Neural progenitor cell (in vitro differentiated cells): ENCODE measurements around the gene CLEC1B.

Experiments
- CTCF ChIP-seq: fragments of 200-600 bp; sonication (generic); IDR thresholded peaks from 2 replicates; pipeline ENCODE4 v1.5.1; 2017; ENCODE audit warnings: antibody characterized with exemption, mild to moderate bottlenecking
- EZH2phosphoT487 ChIP-seq: fragments of 200-600 bp; sonication (generic); IDR thresholded peaks from 2 replicates; pipeline ENCODE4 v1.6.1; 2017; ENCODE audit warnings: antibody characterized with exemption

GRCh38 chr12:9961106-9961505 lies 37.8 kb downstream of the CLEC1B start:
- TF ChIP-seq CTCF = no peak
- no peak for TF ChIP-seq EZH2phosphoT487
